ENCODE results near the gene ARSA. TPM values are rescaled to one million over a fixed set of nuclear protein-coding genes. Genes with fewer than 3 reads are reported as not detected.

Gene ARSA
- total and polyA plus RNA-seq, 7 donors = 10.8 to 56.9 (median 24.8) TPM

DNA sequence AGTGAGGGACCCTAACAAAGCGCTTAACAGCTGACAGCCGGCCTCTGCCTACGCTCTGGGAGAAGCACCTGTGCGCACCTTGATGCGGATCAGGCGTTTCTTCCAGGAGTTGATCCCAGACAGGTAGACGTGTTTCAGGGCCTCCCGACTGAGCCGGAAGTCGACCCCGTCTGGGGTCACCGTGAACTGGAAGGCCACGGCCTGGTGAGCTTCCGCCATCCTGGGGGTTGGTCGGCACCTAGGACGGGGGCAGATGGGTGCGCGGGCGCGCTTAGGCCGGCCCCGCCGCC is 50.3 kb downstream of the ARSA start:
- peaks cover 11 to 25% (median 18%) of the 10 kb centered on the region in 3 donors for H3K27me3 ChIP-seq
- TF ChIP-seq POLR2A (IDR thresholded peaks at IDR 0.05) (no peak), EP300 (IDR thresholded peaks at IDR 0.05) (no peak)
- TF ChIP-seq, protein P1, sequence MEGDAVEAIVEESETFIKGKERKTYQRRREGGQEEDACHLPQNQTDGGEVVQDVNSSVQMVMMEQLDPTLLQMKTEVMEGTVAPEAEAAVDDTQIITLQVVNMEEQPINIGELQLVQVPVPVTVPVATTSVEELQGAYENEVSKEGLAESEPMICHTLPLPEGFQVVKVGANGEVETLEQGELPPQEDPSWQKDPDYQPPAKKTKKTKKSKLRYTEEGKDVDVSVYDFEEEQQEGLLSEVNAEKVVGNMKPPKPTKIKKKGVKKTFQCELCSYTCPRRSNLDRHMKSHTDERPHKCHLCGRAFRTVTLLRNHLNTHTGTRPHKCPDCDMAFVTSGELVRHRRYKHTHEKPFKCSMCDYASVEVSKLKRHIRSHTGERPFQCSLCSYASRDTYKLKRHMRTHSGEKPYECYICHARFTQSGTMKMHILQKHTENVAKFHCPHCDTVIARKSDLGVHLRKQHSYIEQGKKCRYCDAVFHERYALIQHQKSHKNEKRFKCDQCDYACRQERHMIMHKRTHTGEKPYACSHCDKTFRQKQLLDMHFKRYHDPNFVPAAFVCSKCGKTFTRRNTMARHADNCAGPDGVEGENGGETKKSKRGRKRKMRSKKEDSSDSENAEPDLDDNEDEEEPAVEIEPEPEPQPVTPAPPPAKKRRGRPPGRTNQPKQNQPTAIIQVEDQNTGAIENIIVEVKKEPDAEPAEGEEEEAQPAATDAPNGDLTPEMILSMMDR (IDR thresholded peaks at IDR 0.05) = no peak
- H3K9me3 ChIP-seq = no peaks in the 10 kb centered on the region
- H3K36me3 ChIP-seq = peaks cover 0 to 5% (median 0%) of the 10 kb centered on the region in 4 donors
- no peak for DNase-seq
- no peak overlapping the region for H3K27ac ChIP-seq
- WGBS, 2 donors = 54 to 77% methylated on average over 23 of the region's 23 CpGs
- intact Hi-C loops (cut with DNase I) = no loop called here
- peak overlapping the region in 1 of 4 donors; percentile 30 for H3K4me3 ChIP-seq
- H3K4me1 ChIP-seq = peaks cover 0 to 28% (median 25%) of the 10 kb centered on the region in 4 donors

DNA sequence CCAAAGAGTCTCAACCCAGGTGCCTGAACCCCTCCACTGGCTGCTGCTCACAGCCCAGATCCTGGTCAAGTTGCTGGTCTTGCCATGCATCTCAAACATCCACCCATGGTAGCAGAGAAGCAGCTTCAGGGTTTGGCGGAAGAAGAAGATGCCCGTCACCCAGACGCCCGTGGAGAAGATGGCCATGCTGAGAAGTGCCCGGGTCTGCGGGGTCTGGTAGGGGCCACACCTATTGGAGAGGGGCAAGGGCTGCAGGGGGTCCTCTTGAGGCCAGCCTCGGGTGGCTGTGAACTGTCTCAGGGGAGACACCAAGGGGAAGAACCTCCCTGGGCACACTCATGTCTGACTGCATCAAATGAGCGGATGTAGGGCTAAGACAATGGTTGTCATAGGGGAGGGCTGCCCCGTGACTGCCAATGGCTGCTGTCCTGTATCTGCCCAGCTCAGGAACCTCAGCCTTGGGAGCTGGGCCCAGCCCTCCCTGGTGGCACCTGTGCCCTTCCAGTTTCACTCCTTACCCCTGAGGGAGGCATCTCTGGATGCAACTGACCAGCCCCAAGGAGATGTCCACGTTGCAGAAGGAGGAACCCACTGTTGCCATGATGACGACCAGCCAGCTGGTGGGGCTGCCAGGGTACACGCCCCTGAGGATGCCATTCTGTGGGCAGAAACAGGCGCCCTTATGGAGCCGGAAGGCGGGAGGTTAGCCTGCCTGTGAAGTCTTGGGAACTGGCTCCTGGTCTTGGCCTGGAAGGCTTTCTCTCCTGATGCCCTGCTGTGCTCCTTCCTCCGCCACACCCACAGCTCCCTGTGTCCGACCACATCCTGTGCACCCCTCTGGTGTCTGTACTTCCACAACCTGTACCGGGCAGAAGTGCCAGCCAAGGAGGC is 50.9 kb downstream of the ARSA start:
- H3K27me3 ChIP-seq = peaks cover 11 to 25% (median 18%) of the 10 kb centered on the region in 3 donors
- TF ChIP-seq POLR2A (IDR thresholded peaks at IDR 0.05) = no peak
- TF ChIP-seq POLR2AphosphoS5 (IDR thresholded peaks at IDR 0.05) = peak in 1 of 4 donors; percentile 5
- H3K27ac ChIP-seq = no peak overlapping the region
- H3K4me3 ChIP-seq = no peak overlapping the region
- DNase-seq = no peak
- H3K4me1 ChIP-seq = peaks cover 0 to 27% (median 25%) of the 10 kb centered on the region in 4 donors
- no peaks in the 10 kb centered on the region for H3K9me3 ChIP-seq
- intact Hi-C loops (cut with DNase I) = no loop called here
- 83 to 84% methylated on average over 18 of the region's 18 CpGs for WGBS, 2 donors
- H3K36me3 ChIP-seq = peaks cover 0 to 5% (median 0%) of the 10 kb centered on the region in 4 donors

DNA sequence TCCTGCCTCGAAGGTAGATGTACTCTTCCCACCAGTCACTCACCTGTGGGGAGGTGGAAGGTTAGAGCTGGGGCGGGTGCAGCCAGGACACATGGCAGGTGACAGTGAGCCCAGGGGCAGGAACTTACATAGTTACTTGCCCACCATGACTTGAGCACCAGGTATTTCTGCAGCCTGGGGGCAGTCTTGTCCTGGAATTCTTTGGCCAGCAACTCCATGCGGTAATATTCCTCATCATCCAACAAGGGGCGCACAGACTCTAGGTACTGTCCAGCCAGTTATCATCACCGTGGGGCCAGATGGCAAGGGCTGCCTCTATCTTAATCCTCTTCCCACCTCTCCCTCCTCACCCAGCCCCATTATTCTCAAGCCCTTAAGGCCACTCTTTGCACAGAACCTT is 51.9 kb downstream of the ARSA start:
- TF ChIP-seq EP300 (IDR thresholded peaks at IDR 0.05) = no peak
- TF ChIP-seq, protein P1 (IDR thresholded peaks at IDR 0.05) = no peak
- TF ChIP-seq POLR2AphosphoS5 (IDR thresholded peaks at IDR 0.05) = no peak
- TF ChIP-seq POLR2A (IDR thresholded peaks at IDR 0.05) = no peak
- Histone ChIP-seq H3K4me1 (peaks cover 0 to 17% (median 15%) of the 10 kb centered on the region in 4 donors), H3K36me3 (peaks cover 0 to 15% (median 0%) of the 10 kb centered on the region in 4 donors), H3K27ac (no peak overlapping the region), H3K9me3 (no peaks in the 10 kb centered on the region), H3K27me3 (peaks cover 11 to 25% (median 18%) of the 10 kb centered on the region in 3 donors), H3K4me3 (no peak overlapping the region)
- intact Hi-C loops (cut with DNase I) = no loop called here
- WGBS, 2 donors = 60 to 78% methylated on average over 5 of the region's 5 CpGs
- DNase-seq = no peak

DNA sequence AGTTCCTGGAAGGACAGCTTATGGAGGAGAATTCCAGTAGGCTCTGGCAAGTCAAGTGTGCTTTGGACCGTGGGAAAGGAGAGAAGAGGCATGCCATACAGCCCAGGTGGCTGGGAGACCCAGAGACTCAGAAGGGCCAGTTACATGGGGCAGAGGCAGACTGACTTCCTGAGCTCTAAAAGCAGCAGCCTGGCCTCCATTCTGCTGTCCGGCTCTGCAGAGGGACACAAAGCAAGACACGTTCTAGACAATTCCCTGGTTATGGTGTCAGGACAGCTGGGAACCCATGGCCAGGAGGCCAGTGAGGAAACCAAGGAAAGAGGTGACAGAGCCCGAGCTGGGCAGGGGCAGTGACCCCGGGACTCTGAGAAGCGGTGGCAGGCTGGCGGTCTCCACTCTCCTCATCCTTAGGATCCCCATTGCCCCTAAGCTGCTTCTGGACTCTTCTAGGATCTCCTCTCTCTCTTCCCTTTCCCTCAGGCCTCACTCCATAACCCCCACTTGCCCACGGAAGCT is 52.5 kb downstream of the ARSA start:
- no peak overlapping the region for H3K27ac ChIP-seq

More for the DNA sequence above, 52.5 kb downstream of the ARSA start:
- Histone ChIP-seq H3K4me3 (no peak overlapping the region), H3K9me3 (no peaks in the 10 kb centered on the region), H3K36me3 (peaks cover 0 to 19% (median 0%) of the 10 kb centered on the region in 4 donors), H3K27me3 (peaks cover 11 to 25% (median 18%) of the 10 kb centered on the region in 3 donors), H3K4me1 (peaks cover 0 to 17% (median 13%) of the 10 kb centered on the region in 4 donors)
- intact Hi-C loops (cut with DNase I) = no loop called here
- no peak for DNase-seq
- TF ChIP-seq, protein P1 (IDR thresholded peaks at IDR 0.05) = no peak
- no peak for TF ChIP-seq POLR2A (IDR thresholded peaks at IDR 0.05)
- no peak for TF ChIP-seq POLR2AphosphoS5 (IDR thresholded peaks at IDR 0.05)
- TF ChIP-seq EP300 (IDR thresholded peaks at IDR 0.05) = no peak
- 90% methylated on average over 8 of the region's 8 CpGs for WGBS, 2 donors

Small RNA genes within 50 kb of the gene (small RNA-seq; reads per million reads assigned to genes)
- gene RF00019 = 0 reads per million in 3 donors

Other genes with a start within 250 kb of the ARSA start
- gene SBF1, start 153.1 kb downstream of the ARSA start, total RNA-seq = 10 to 100 TPM; 23.2 to 53.7 (median 32.3) TPM
- 10 to 100 TPM; 13.8 to 67.3 (median 17.3) TPM for gene SBF1, start 153.1 kb downstream of the ARSA start, polyA plus RNA-seq
- gene ADM2, start 146.6 kb downstream of the ARSA start, total RNA-seq = not detected
- 1 to 10 TPM; 1.2 to 8.6 (median 3.2) TPM for gene ADM2, start 146.6 kb downstream of the ARSA start, polyA plus RNA-seq
- gene MIOX, start 141.3 kb downstream of the ARSA start, total RNA-seq = not detected
- under 1 TPM in 1 of 3 donors, not detected in 2; 0.20 TPM for gene MIOX, start 141.3 kb downstream of the ARSA start, polyA plus RNA-seq
- 10 to 100 TPM; 24.8 to 52.5 (median 45.3) TPM for gene LMF2, start 120.5 kb downstream of the ARSA start, total RNA-seq
- gene LMF2, start 120.5 kb downstream of the ARSA start, polyA plus RNA-seq = 10 to 100 TPM in 2 of 3 donors, 1 to 10 TPM in 1; 7.2 to 61.1 (median 11.3) TPM
- 10 to 100 TPM; 30.7 to 54.0 (median 35.6) TPM for gene NCAPH2, start 119.9 kb downstream of the ARSA start, total RNA-seq
- 10 to 100 TPM; 20.3 to 45.3 (median 22.2) TPM for gene NCAPH2, start 119.9 kb downstream of the ARSA start, polyA plus RNA-seq
- gene SCO2, start 102.6 kb downstream of the ARSA start, total RNA-seq = 1 to 10 TPM in 3 of 4 donors, not detected in 1; 1.3 to 1.8 (median 1.4) TPM
- gene SCO2, start 102.6 kb downstream of the ARSA start, polyA plus RNA-seq = 1 to 10 TPM; 3.9 to 5.4 (median 5.1) TPM
- gene TYMP, start 98.1 kb downstream of the ARSA start, total RNA-seq = 10 to 100 TPM; 20.0 to 44.3 (median 22.5) TPM
- gene TYMP, start 98.1 kb downstream of the ARSA start, polyA plus RNA-seq = 100 to 1,000 TPM in 1 of 3 donors, 10 to 100 TPM in 2; 17.4 to 169 (median 89.5) TPM
- gene KLHDC7B, start 82.3 kb downstream of the ARSA start, total RNA-seq = not detected
- 1 to 10 TPM in 1 of 3 donors, not detected in 2; 2.0 TPM for gene KLHDC7B, start 82.3 kb downstream of the ARSA start, polyA plus RNA-seq
- gene SYCE3, start 65.2 kb downstream of the ARSA start, total RNA-seq = not detected
- gene SYCE3, start 65.2 kb downstream of the ARSA start, polyA plus RNA-seq = not detected
- 10 to 100 TPM in 1 of 4 donors, 1 to 10 TPM in 3; 1.4 to 10.2 (median 6.1) TPM for gene CPT1B, start 49.7 kb downstream of the ARSA start, total RNA-seq
- gene CPT1B, start 49.7 kb downstream of the ARSA start, polyA plus RNA-seq = 10 to 100 TPM in 1 of 3 donors, 1 to 10 TPM in 2; 3.2 to 22.6 (median 4.2) TPM
- 10 to 100 TPM; 22.0 to 55.1 (median 39.2) TPM for gene CHKB, start 45.3 kb downstream of the ARSA start, total RNA-seq
- gene CHKB, start 45.3 kb downstream of the ARSA start, polyA plus RNA-seq = 10 to 100 TPM; 24.7 to 90.0 (median 37.8) TPM
- gene MAPK8IP2, start 27.4 kb downstream of the ARSA start, total RNA-seq = 1 to 10 TPM in 3 of 4 donors, under 1 TPM in 1; 0.66 to 2.9 (median 2.0) TPM
- 1 to 10 TPM in 1 of 3 donors, under 1 TPM in 2; under 0.01 to 1.9 (median 0.23) TPM for gene MAPK8IP2, start 27.4 kb downstream of the ARSA start, polyA plus RNA-seq
- 10 to 100 TPM in 1 of 4 donors, 1 to 10 TPM in 3; 2.5 to 14.4 (median 3.7) TPM for gene SHANK3, start 44.7 kb upstream of the ARSA start, total RNA-seq
- 1 to 10 TPM in 1 of 3 donors, under 1 TPM in 2; 0.23 to 6.6 (median 0.60) TPM for gene SHANK3, start 44.7 kb upstream of the ARSA start, polyA plus RNA-seq
- gene ACR, start 110.1 kb upstream of the ARSA start, total RNA-seq = under 1 TPM in 1 of 4 donors, not detected in 3; 0.68 TPM
- gene ACR, start 110.1 kb upstream of the ARSA start, polyA plus RNA-seq = under 1 TPM in 1 of 3 donors, not detected in 2; 0.06 TPM
- gene RABL2B, start 155.5 kb upstream of the ARSA start, total RNA-seq = 10 to 100 TPM; 10.3 to 29.6 (median 13.8) TPM
- gene RABL2B, start 155.5 kb upstream of the ARSA start, polyA plus RNA-seq = 10 to 100 TPM; 10.4 to 18.0 (median 17.6) TPM

Measured in sigmoid colon (tissue), 7 donors.